Spleen (tissue), 7 donors: ENCODE data around the gene CENPT.

Experiments
- CTCF ChIP-seq, 11 experiments: fragments of 200-600 bp in 7 of 11; fragments of 450-650 bp in 4 of 11; sonication (generic) in 4 of 11; IDR thresholded peaks in 8 of 11; conservative IDR thresholded peaks in 3 of 11; 1 replicate in 7 of 11; 2 replicates in 4 of 11; pipeline versions ENCODE4 v1.4.0 to v1.8.0; 2016 to 2021; ENCODE audit warnings: antibody characterized with exemption in 11 of 11, inconsistent platforms in 4 of 11, mild to moderate bottlenecking in 1 of 11
- POLR2A ChIP-seq, 3 donors: fragments of 450-650 bp; IDR thresholded peaks; one replicate each; pipeline ENCODE4 v1.5.1; 2017; ENCODE audit warnings: antibody characterized with exemption in 3 of 3, mild to moderate bottlenecking in 1 of 3
- POLR2AphosphoS5 ChIP-seq, 3 donors: sonication (generic); formaldehyde crosslinking; IDR thresholded peaks; one replicate each; pipeline ENCODE4 v1.5.1; 2017; ENCODE audit warnings: antibody characterized with exemption in 3 of 3
- donor health status: DM: no; HTN: no; CAD: no; lungs with moderate emphysema.
- donor health status: DM: no; HTN: no; CAD: no.
- donor health status: DM: no; HTN: no; CAD: no.

- TF ChIP-seq POLR2AphosphoS5 (IDR thresholded peaks at IDR 0.05), result peak in 1 of 3 donors; percentile 53
- no peak for TF ChIP-seq POLR2A (IDR thresholded peaks at IDR 0.05)
- TF ChIP-seq CTCF (IDR thresholded peaks at IDR 0.05 in 8 of 11, conservative IDR thresholded peaks at IDR 0.05 in 3 of 11), result peak in 10 of 11 experiments; percentile 82 to 93 (median 90)
Measured at GRCh38 chr16:67883872-67884261, 36.4 kb upstream of the CENPT start.
